ENCODE data around the gene STOML1.

STOML1 gene

DNA sequence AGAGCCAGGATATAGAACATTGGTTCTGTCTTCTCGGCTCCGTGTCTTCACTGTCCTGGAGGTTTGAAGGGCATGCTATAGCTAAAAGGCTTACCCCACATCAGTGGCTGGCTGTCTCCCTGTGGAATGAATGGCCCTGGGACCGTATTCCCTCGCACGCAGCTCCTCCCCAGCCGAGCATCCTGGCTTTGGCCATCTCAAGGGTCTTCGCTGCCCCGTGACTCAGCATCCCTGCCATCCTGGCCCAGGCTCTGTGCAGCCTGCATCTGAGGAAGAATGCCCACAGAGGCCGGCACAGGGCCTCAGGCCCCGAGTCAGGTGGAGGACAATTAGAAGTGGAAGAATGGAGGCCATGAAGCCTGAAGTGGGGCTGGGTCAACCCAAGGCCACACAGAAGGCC lies 54.8 kb downstream of the STOML1 start:
- DNase-seq (ENCODE audit: low read depth): no peak
- TF ChIP-seq, protein P1, sequence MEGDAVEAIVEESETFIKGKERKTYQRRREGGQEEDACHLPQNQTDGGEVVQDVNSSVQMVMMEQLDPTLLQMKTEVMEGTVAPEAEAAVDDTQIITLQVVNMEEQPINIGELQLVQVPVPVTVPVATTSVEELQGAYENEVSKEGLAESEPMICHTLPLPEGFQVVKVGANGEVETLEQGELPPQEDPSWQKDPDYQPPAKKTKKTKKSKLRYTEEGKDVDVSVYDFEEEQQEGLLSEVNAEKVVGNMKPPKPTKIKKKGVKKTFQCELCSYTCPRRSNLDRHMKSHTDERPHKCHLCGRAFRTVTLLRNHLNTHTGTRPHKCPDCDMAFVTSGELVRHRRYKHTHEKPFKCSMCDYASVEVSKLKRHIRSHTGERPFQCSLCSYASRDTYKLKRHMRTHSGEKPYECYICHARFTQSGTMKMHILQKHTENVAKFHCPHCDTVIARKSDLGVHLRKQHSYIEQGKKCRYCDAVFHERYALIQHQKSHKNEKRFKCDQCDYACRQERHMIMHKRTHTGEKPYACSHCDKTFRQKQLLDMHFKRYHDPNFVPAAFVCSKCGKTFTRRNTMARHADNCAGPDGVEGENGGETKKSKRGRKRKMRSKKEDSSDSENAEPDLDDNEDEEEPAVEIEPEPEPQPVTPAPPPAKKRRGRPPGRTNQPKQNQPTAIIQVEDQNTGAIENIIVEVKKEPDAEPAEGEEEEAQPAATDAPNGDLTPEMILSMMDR (IDR thresholded peaks at IDR 0.05; ENCODE audit: control insufficient read depth, insufficient read depth, low read depth, low read length, missing control alignments): no peak
- no peak overlapping the region for H3K4me3 ChIP-seq (ENCODE audit: control insufficient read depth, low read depth, low read length)

DNA sequence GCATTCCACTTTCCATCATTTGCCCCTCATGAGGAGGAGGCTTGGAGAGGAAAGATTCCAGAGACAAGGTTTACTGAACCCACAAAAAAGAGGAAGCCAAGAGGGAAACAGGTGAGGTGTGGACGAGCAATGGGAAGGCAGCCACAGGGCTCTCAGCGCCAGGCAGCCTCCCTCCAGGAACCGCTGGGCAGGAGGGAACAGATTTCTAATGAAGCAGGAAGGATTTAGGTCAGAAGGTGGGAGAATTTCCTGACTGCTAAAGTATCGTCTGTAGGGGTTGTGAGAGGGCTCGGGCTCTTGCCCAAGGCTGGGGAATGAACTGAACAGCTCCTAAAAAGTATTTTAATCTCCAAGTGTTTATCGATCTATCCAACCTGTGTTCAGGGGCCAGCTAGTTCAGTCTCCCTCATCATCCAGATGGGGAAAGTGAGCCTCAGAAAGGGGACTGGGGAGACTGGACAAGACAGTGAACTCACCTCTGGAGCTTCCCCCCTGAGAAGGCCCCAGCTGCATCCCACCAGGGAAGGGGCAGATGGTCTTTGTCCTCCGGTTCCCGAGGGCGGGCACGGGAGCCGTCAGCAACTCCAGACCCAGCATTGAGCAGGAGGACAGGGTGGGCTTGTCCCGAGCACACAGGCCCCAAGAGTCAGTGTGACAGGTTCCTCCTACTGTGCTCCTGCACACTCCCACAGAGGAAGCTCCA lies 55.4 kb downstream of the STOML1 start:
- no peak for DNase-seq (ENCODE audit: low read depth)
- no peak overlapping the region for H3K4me3 ChIP-seq (ENCODE audit: control insufficient read depth, low read depth, low read length)
- TF ChIP-seq, protein P1 (IDR thresholded peaks at IDR 0.05; ENCODE audit: control insufficient read depth, insufficient read depth, low read depth, low read length, missing control alignments): no peak

DNA sequence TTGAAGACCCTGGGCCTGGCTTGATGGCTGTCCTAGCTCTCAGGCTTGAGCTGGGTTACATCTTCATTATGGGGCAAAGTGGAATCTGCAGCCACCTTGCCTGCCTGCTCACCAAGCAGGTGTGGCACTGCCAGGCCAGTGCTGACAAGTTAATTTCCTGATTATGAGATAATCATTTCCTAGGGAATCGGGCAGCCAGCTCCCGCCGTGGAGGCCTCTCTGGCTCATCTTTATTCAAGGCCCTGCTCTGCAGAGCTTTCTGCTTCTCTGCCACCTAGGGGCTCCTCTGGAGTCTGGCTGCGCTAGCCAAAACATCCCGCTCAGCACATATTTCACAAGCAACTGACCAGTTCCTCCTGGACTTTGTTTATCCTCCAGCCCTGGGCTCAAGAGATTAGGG lies 55.9 kb downstream of the STOML1 start:
- H3K4me3 ChIP-seq (ENCODE audit: control insufficient read depth, low read depth, low read length): no peak overlapping the region
- no peak for DNase-seq (ENCODE audit: low read depth)
- TF ChIP-seq, protein P1 (IDR thresholded peaks at IDR 0.05; ENCODE audit: control insufficient read depth, insufficient read depth, low read depth, low read length, missing control alignments): no peak

DNA sequence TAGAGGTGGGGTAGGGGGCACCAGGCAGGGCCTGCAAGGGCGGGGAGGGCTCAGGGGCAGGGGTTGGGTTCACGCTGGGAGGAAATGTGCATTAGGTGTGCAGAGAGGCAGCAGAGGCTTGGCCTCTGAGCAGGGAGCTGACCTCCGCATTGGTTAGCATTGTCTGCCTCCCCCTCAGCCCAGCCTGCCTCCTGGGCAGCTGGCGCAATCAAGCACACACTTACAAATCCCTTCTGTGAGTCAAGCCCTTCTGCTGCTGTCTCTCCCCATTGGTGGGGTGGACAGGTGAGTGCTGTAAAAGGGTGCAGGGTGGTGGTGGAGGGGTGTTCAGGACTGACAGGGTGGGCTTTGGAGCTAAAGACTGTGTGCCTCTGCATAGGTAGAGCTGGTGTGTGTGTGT lies 56.5 kb downstream of the STOML1 start:
- no peak for DNase-seq (ENCODE audit: low read depth)
- H3K4me3 ChIP-seq (ENCODE audit: control insufficient read depth, low read depth, low read length): no peak overlapping the region
- TF ChIP-seq, protein P1 (IDR thresholded peaks at IDR 0.05; ENCODE audit: control insufficient read depth, insufficient read depth, low read depth, low read length, missing control alignments): no peak

DNA sequence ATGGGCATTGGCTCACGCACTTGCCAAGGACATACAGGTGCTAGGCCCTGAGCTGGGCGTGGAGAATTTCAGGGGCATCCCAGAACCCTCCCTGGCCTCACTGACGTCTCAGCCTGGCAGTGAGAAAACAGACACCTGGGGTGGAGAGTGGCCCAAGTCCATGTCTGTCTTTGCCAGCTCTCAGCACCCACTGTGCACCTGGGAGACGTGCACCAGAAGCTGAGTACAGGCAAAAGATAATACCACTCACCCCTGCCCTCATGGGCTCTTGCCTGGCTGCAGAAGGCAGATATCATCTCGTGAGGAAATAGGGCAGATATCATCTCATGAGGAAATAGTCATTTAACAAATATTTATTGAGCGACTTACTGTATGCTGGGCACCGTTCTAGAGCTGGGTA lies 57.8 kb downstream of the STOML1 start:
- no peak overlapping the region for H3K4me3 ChIP-seq (ENCODE audit: control insufficient read depth, low read depth, low read length)
- no peak for DNase-seq (ENCODE audit: low read depth)
- TF ChIP-seq, protein P1 (IDR thresholded peaks at IDR 0.05; ENCODE audit: control insufficient read depth, insufficient read depth, low read depth, low read length, missing control alignments): no peak

DNA sequence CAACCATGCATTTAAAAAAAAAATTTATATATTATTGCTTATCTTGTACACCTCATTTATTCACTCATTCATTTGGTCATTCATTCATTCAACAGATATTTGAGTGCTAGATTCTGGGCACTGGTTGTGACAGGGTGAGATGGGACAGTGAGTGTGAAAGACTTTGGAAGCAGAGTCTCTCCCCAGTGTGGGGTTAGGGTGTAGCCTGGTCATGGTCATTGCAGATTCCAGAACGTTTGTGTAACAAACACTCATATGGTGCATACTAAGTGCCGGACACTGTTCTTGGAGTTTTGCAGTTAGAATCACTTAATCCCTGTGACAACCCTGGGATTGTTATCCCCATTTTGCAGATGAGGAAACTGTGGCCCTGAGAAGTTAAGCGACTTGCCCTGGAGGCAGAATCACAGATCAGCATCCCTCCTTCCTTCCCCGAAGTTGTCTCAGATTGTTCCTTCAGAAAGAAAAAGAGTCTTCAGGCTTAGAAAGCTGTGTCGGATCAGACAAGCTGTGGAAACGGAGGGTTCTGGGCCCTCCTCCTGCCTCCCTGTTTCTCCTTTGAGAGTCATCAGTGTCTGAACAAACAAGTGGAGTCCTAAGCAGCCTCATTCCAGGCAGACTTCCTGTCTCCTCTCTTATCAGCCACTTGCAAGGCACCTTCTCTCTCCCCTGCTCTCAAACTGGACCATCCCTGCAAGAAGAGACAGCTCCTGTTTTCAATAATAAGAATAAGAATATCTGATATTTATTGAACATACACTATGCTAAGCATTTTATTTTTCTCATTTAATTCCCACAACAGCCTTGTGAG lies 59.5 kb downstream of the STOML1 start:
- TF ChIP-seq, protein P1 (IDR thresholded peaks at IDR 0.05; ENCODE audit: control insufficient read depth, insufficient read depth, low read depth, low read length, missing control alignments): no peak
- DNase-seq (ENCODE audit: low read depth): no peak
- no peak overlapping the region for H3K4me3 ChIP-seq (ENCODE audit: control insufficient read depth, low read depth, low read length)

All from AG09309 (cell line).